PC-3 (cell line): ENCODE measurements around the gene RAB8A. TPM values are rescaled to one million over a fixed set of nuclear protein-coding genes. Genes with fewer than 3 reads are reported as not detected.
A peak's percentile ranks its signal among the peaks of the same experiment; 100 is the strongest.

ENCODE experiments used
- ATAC-seq: fragments of 200-7000 bp; cut with Tn5 transposase; 2 replicates; pipeline ENCODE4 v1.9.1; 2020; ENCODE audit warnings: mild to moderate bottlenecking, moderate library complexity
- BruUV-seq: library from RNA; stranded (reverse); fragments of 400-500 nt; replicated peaks from 2 replicates; lab custom pipeline; 2021; lab: Mats Ljungman, UMichigan
- CTCF ChIA-PET: fragments of 300-600 bp; sonication (Branson Sonifier 250); formaldehyde crosslinking; loops from one replicate; lab custom pipeline; 2022; ENCODE audit warnings: antibody characterized with exemption; lab: Charles Lee
- POLR2A ChIA-PET: fragments of 300-600 bp; sonication (Branson Sonifier 250); formaldehyde crosslinking; loops from one replicate; lab custom pipeline; 2022; ENCODE audit warnings: antibody characterized with exemption; ENCODE audit not compliant: unreplicated experiment; lab: Charles Lee
- DNase-seq: peaks from one replicate; pipeline ENCODE4 v3.0.0-alpha.2; 2015
- H2AFZ ChIP-seq: fragments of 300-600 bp; sonication (generic); 2 replicates; pipeline ENCODE4 v1.6.0; 2016; ENCODE audit warnings: antibody characterized with exemption, low read length
- H3F3A ChIP-seq: fragments of 300-600 bp; sonication (generic); one replicate; pipeline ENCODE4 v1.6.0; 2017; ENCODE audit warnings: antibody characterized with exemption, low read length, control low read depth, mild to moderate bottlenecking; ENCODE audit not compliant: unreplicated experiment
- H3K27ac ChIP-seq: fragments of 300-600 bp; sonication (generic); 2 replicates; pipeline ENCODE4 v1.5.1; 2016; ENCODE audit warnings: mild to moderate bottlenecking, low read length
- H3K27me3 ChIP-seq: fragments of 300-600 bp; sonication (generic); 2 replicates; pipeline ENCODE4 v1.6.1; 2016; ENCODE audit warnings: low read length, mixed read lengths
- H3K36me3 ChIP-seq: fragments of 300-600 bp; sonication (generic); 2 replicates; pipeline ENCODE4 v1.6.1; 2016; ENCODE audit warnings: low read depth, mixed run types, low read length, mixed read lengths
- H3K4me1 ChIP-seq: fragments of 300-600 bp; sonication (generic); 2 replicates; pipeline ENCODE4 v1.5.1; 2016; ENCODE audit warnings: low read length; ENCODE audit not compliant: insufficient read depth
- H3K4me2 ChIP-seq: fragments of 300-600 bp; sonication (generic); 2 replicates; pipeline ENCODE4 v1.6.0; 2016; ENCODE audit warnings: low read length
- H3K4me3 ChIP-seq: fragments of 300-600 bp; sonication (generic); 2 replicates; pipeline ENCODE4 v1.5.1; 2016; ENCODE audit warnings: mild to moderate bottlenecking, low read length, mixed read lengths
- H3K79me2 ChIP-seq: fragments of 300-600 bp; sonication (generic); 2 replicates; pipeline ENCODE4 v1.6.1; 2017; ENCODE audit warnings: low read length, mixed read lengths
- H3K9ac ChIP-seq: fragments of 300-600 bp; sonication (generic); 2 replicates; pipeline ENCODE4 v1.6.0; 2016; ENCODE audit warnings: mild to moderate bottlenecking, low read length
- H3K9me2 ChIP-seq: fragments of 300-600 bp; sonication (generic); replicated peaks from 2 replicates; pipeline ENCODE4 v1.6.1; 2016; ENCODE audit warnings: mixed run types, low read length, mixed read lengths
- H3K9me3 ChIP-seq: fragments of 300-600 bp; sonication (generic); 2 replicates; pipeline ENCODE4 v1.6.1; 2016; ENCODE audit warnings: low read length, mixed read lengths
- H4K20me1 ChIP-seq: fragments of 300-600 bp; sonication (generic); 2 replicates; pipeline ENCODE4 v1.6.1; 2016; ENCODE audit warnings: low read length, mixed read lengths
- CTCF ChIP-seq: fragments of 300-600 bp; sonication (generic); conservative IDR thresholded peaks from 2 replicates; pipeline ENCODE4 v1.5.1; 2017; ENCODE audit warnings: antibody characterized with exemption, low read depth, mild to moderate bottlenecking, low read length
- EZH2 ChIP-seq: fragments of 300-600 bp; sonication (generic); IDR thresholded peaks from one replicate; pipeline ENCODE4 v1.6.1; 2017; ENCODE audit warnings: antibody characterized with exemption, mild to moderate bottlenecking, low read length; ENCODE audit not compliant: unreplicated experiment
- EZH2phosphoT487 ChIP-seq: fragments of 300-600 bp; sonication (generic); IDR thresholded peaks from 2 replicates; pipeline ENCODE4 v1.6.1; 2018; ENCODE audit warnings: mild to moderate bottlenecking, antibody characterized with exemption, low read length, borderline replicate concordance
- intact Hi-C: fragments of 100-400 bp; cut with micrococcal nuclease; formaldehyde crosslinking; loops from 2 replicates; pipeline ENCODE4 v1.9.0; 2023
- total RNA-seq: library from RNA; depleted of rRNA; stranded (reverse); fragments of >200 nt; gene quantifications from 2 replicates; pipeline ENCODE4 v1.2.3, GENCODE V29; 2014

RAB8A gene
- total RNA-seq, 1 experiment from 2014 or later: 94.5 TPM

- intact Hi-C loops: no loop called here
- CTCF ChIA-PET: interaction anchor here (1.0 to 1.3 kb wide), 2 partner anchors 21 to 37 kb away, joined by 5 to 6 read pairs; no protein-coding TSS in a partner anchor
- no peaks in the 10 kb centered on the region for H3K27me3 ChIP-seq
- no peak overlapping the region for H3K4me3 ChIP-seq
- POLR2A ChIA-PET: no interaction called here
- no peak overlapping the region for H3K27ac ChIP-seq
- no peak overlapping the region for H3K4me2 ChIP-seq
- 0 out of 2 replicates have a peak, but pooled peaks cover 3% of the 10 kb centered on the region for H3K9me3 ChIP-seq
- peaks cover 7% of the 10 kb centered on the region for H3F3A ChIP-seq
- H3K4me1 ChIP-seq: peaks cover 6% of the 10 kb centered on the region
- TF ChIP-seq CTCF: peak; percentile 89
- TF ChIP-seq EZH2phosphoT487: no peak
- H4K20me1 ChIP-seq: no peaks in the 10 kb centered on the region
- ATAC-seq (no peak), DNase-seq (peak; percentile 73)
- BruUV-seq: no TSS peak
- no peak overlapping the region for H3K9ac ChIP-seq
- no peaks in the 10 kb centered on the region for H3K36me3 ChIP-seq
- no peak overlapping the region for H2AFZ ChIP-seq
- H3K9me2 ChIP-seq: no peaks in the 10 kb centered on the region
- H3K79me2 ChIP-seq: peaks cover 11% of the 10 kb centered on the region
Observed at GRCh38 chr19:16062789-16063188, 48.9 kb upstream of the RAB8A start.

- Histone ChIP-seq H3F3A (peaks cover 7% of the 10 kb centered on the region), H3K9me2 (no peaks in the 10 kb centered on the region), H3K27me3 (no peaks in the 10 kb centered on the region), H4K20me1 (peaks cover 7% of the 10 kb centered on the region; the same call in 1 of the 2 replicates), H2AFZ (no peak overlapping the region), H3K9me3 (0 out of 2 replicates have a peak, but pooled peaks cover 3% of the 10 kb centered on the region), H3K4me1 (peaks cover 10% of the 10 kb centered on the region), H3K4me3 (no peak overlapping the region), H3K79me2 (peaks cover 27% of the 10 kb centered on the region), H3K9ac (no peak overlapping the region), H3K27ac (no peak overlapping the region), H3K4me2 (no peak overlapping the region), H3K36me3 (peaks cover 3% of the 10 kb centered on the region; the same call in 1 of the 2 replicates)
- intact Hi-C loops: no loop called here
- CTCF ChIA-PET: interaction anchor here (0.6 kb wide), 1 partner anchor 236 kb away, joined by 3 read pairs; no protein-coding TSS in a partner anchor
- ATAC-seq: no peak
- TF ChIP-seq EZH2: no peak
- TF ChIP-seq CTCF: no peak
- no peak for TF ChIP-seq EZH2phosphoT487
- no TSS peak for BruUV-seq
- POLR2A ChIA-PET: no interaction called here
- no peak for DNase-seq
Observed at GRCh38 chr19:16064209-16064889, 47.3 kb upstream of the RAB8A start.

GRCh38 chr19:16066611-16067104 lies 45.0 kb upstream of the RAB8A start:
- H3K36me3 ChIP-seq: peaks cover 8% of the 10 kb centered on the region
- intact Hi-C loops: loop anchor here (1.0 kb wide), 3 partner anchors 25 to 119 kb away; partner anchors contain the start of genes FAM32A and RAB8A
- ChIA-PET POLR2A (interaction anchor here (0.5 to 1.1 kb wide), 4 partner anchors 12 to 965 kb away, joined by 3 to 8 read pairs (median 4); no protein-coding TSS in a partner anchor), CTCF (interaction anchor here (1.1 kb wide), 1 partner anchor 119 kb away, joined by 5 read pairs; the partner anchor contains the start of gene FAM32A)
- peaks cover 7% of the 10 kb centered on the region for H3F3A ChIP-seq
- peak overlapping the region; percentile 55 for H2AFZ ChIP-seq
- H3K9ac ChIP-seq: peak overlapping the region; percentile 98
- H3K79me2 ChIP-seq: peaks cover 47% of the 10 kb centered on the region
- peak overlapping the region; percentile 98 for H3K27ac ChIP-seq
- H3K4me1 ChIP-seq: peaks cover 30% of the 10 kb centered on the region
- no peaks in the 10 kb centered on the region for H3K9me3 ChIP-seq
- H3K9me2 ChIP-seq: no peaks in the 10 kb centered on the region
- H3K4me2 ChIP-seq: peak overlapping the region; percentile 86
- peak overlapping the region; percentile 100 for H3K4me3 ChIP-seq
- no TSS peak for BruUV-seq
- peak; percentile 2 for ATAC-seq
- H4K20me1 ChIP-seq: peaks cover 7% of the 10 kb centered on the region; the same call in 1 of the 2 replicates
- DNase-seq: peak; percentile 80
- H3K27me3 ChIP-seq: no peaks in the 10 kb centered on the region
- peak; percentile 65 for TF ChIP-seq CTCF
- TF ChIP-seq EZH2: no peak
- TF ChIP-seq EZH2phosphoT487: no peak
